ENCODE data around the gene SYT12.
"Not testable (repeated sequence)": the region's sequence is repeated elsewhere in the genome, so short reads cannot be mapped to it uniquely, and the experiment has no call there.

The SYT12 gene

GRCh38 chr11:66996609-66997273 lies 26.2 kb upstream of the SYT12 start:
- DNase-seq: no peak

- DNase-seq: no peak
Measured at GRCh38 chr11:66999555-66999954, 23.4 kb upstream of the SYT12 start.

GRCh38 chr11:67001332-67001731 lies 21.6 kb upstream of the SYT12 start:
- no peak for DNase-seq

GRCh38 chr11:67002297-67002913 lies 20.5 kb upstream of the SYT12 start:
- no peak for DNase-seq

- DNase-seq: no peak
Measured at GRCh38 chr11:67002921-67003411, 20.0 kb upstream of the SYT12 start.

GRCh38 chr11:67005200-67005599 lies 17.7 kb upstream of the SYT12 start:
- not testable (repeated sequence) for DNase-seq

- DNase-seq: peak; percentile 10
Measured at GRCh38 chr11:67006029-67006884, 16.7 kb upstream of the SYT12 start.

GRCh38 chr11:67007126-67007525 lies 15.8 kb upstream of the SYT12 start:
- no peak for DNase-seq

GRCh38 chr11:67010296-67010905 lies 12.5 kb upstream of the SYT12 start:
- DNase-seq: no peak

- DNase-seq: no peak
Measured at GRCh38 chr11:67013511-67014045, 9.4 kb upstream of the SYT12 start.

- DNase-seq: no peak
Measured at GRCh38 chr11:67014343-67014742, 8.6 kb upstream of the SYT12 start.

GRCh38 chr11:67015048-67015447 lies 7.9 kb upstream of the SYT12 start:
- DNase-seq: no peak

GRCh38 chr11:67016550-67016949 lies 6.4 kb upstream of the SYT12 start:
- DNase-seq: no peak

GRCh38 chr11:67020949-67021348 lies 2.0 kb upstream of the SYT12 start:
- DNase-seq: no peak

GRCh38 chr11:67022341-67022933 lies 497 bp upstream of the SYT12 start:
- no peak for DNase-seq

GRCh38 chr11:67023957-67024353 lies 1.0 kb downstream of the SYT12 start:
- no peak for DNase-seq

GRCh38 chr11:67024410-67024809 lies 1.5 kb downstream of the SYT12 start:
- DNase-seq: peak; percentile 63

GRCh38 chr11:67024966-67025365 lies 2.0 kb downstream of the SYT12 start:
- DNase-seq: no peak

- DNase-seq: no peak
Measured at GRCh38 chr11:67025750-67026149, 2.8 kb downstream of the SYT12 start.

GRCh38 chr11:67026941-67027340 lies 4.0 kb downstream of the SYT12 start:
- DNase-seq: no peak

GRCh38 chr11:67027483-67027930 lies 4.6 kb downstream of the SYT12 start:
- DNase-seq: no peak

- DNase-seq: no peak
Measured at GRCh38 chr11:67027943-67028542, 5.1 kb downstream of the SYT12 start.
